GM12878 (cell line): Measurements from ENCODE around the gene RUFY3. TPM values are rescaled to one million over a fixed set of nuclear protein-coding genes. Genes with fewer than 3 reads are reported as not detected.

Source experiments
- ATAC-seq: fragments of 200-7000 bp; cut with Tn5 transposase; 3 replicates; pipeline ENCODE4 v1.9.1; 2020; ENCODE audit warnings: mild to moderate bottlenecking, moderate library complexity
- BruUV-seq: library from RNA; stranded (reverse); fragments of 400-500 nt; replicated peaks from 2 replicates; lab custom pipeline; 2021; lab: Mats Ljungman, UMichigan
- CTCF ChIA-PET: fragments of 300-600 bp; sonication (Branson Sonifier 250); formaldehyde crosslinking; extraction: SDS; loops from one replicate; lab custom pipeline; 2021; ENCODE audit warnings: inconsistent platforms; lab: Yijun Ruan, JAX
- POLR2A ChIA-PET: fragments of 350-600 bp; formaldehyde crosslinking; extraction: SDS; loops from one replicate; lab custom pipeline; 2021; ENCODE audit warnings: inconsistent platforms; lab: Charles Lee
- RAD21 ChIA-PET: fragments of 300-600 bp; sonication (Branson Sonifier 250); formaldehyde crosslinking; loops from one replicate; lab custom pipeline; 2023; ENCODE audit warnings: antibody characterized with exemption; ENCODE audit not compliant: unreplicated experiment; lab: Charles Lee
- SMC1A ChIA-PET: fragments of 300-600 bp; sonication (Branson Sonifier 250); formaldehyde crosslinking; loops from one replicate; lab custom pipeline; 2023; ENCODE audit not compliant: unreplicated experiment, uncharacterized antibody; lab: Charles Lee
- DNase-seq: peaks from one replicate; pipeline ENCODE4 v3.0.0-alpha.2; 2011; ENCODE audit warnings: low read depth, low spot score
- FAIRE-seq: peaks from 3 replicates; lab custom pipeline; 2011; peaks lifted over from hg19 to GRCh38; lab: Jason Lieb, UNC
- H2AFZ ChIP-seq: 2 replicates; pipeline ENCODE4 v1.6.0; 2011; ENCODE audit warnings: low read depth, low read length, control low read depth; ENCODE audit not compliant: control insufficient read depth
- H3K27ac ChIP-seq: 2 replicates; pipeline ENCODE4 v1.5.1; 2011; ENCODE audit warnings: control low read depth; ENCODE audit not compliant: control insufficient read depth, insufficient read depth
- H3K27me3 ChIP-seq, 2 experiments: replicated peaks in 1 of 2; 2 replicates each; pipeline versions ENCODE4 v1.6.0 to v1.6.1; 2011; ENCODE audit warnings: low read length in 1 of 2; ENCODE audit not compliant: control insufficient read depth in 2 of 2, insufficient read depth in 2 of 2
- H3K36me3 ChIP-seq, 2 experiments: 2 replicates each; pipeline ENCODE4 v1.5.1; 2011; ENCODE audit warnings: low read length in 1 of 2; ENCODE audit not compliant: control insufficient read depth in 2 of 2, insufficient read depth in 2 of 2
- H3K4me1 ChIP-seq: 2 replicates; pipeline ENCODE4 v1.6.1; 2011; ENCODE audit warnings: mild to moderate bottlenecking, low read length, moderate library complexity, mixed read lengths; ENCODE audit not compliant: control insufficient read depth, insufficient read depth
- H3K4me2 ChIP-seq: 2 replicates; pipeline ENCODE4 v1.6.0; 2011; ENCODE audit warnings: control low read depth; ENCODE audit not compliant: control insufficient read depth, insufficient read depth
- H3K4me3 ChIP-seq: fragments of 200-600 bp; sonication (generic); 2 replicates; pipeline ENCODE4 v1.5.1; 2016
- H3K79me2 ChIP-seq: 2 replicates; pipeline ENCODE4 v1.6.0; 2011; ENCODE audit warnings: low read length; ENCODE audit not compliant: control insufficient read depth, insufficient read depth
- H3K9ac ChIP-seq: 2 replicates; pipeline ENCODE4 v1.8.0; 2011; ENCODE audit warnings: low read length, control low read depth, mixed read lengths; ENCODE audit not compliant: control insufficient read depth, insufficient read depth
- H3K9me3 ChIP-seq: replicated peaks from 3 replicates; pipeline ENCODE4 v1.5.1; 2011; ENCODE audit warnings: mild to moderate bottlenecking, low read length; ENCODE audit not compliant: control insufficient read depth, insufficient read depth
- H4K20me1 ChIP-seq: 2 replicates; pipeline ENCODE4 v1.6.0; 2011; ENCODE audit not compliant: control insufficient read depth, insufficient read depth
- ATF2 ChIP-seq: IDR thresholded peaks from 2 replicates; pipeline ENCODE4 v1.6.1; 2012; ENCODE audit warnings: low read length, inconsistent platforms
- CBFB ChIP-seq: IDR thresholded peaks from 2 replicates; pipeline ENCODE4 v1.6.1; 2016; ENCODE audit warnings: antibody characterized with exemption, low read depth
- E2F4 ChIP-seq: IDR thresholded peaks from 2 replicates; pipeline ENCODE4 v1.6.1; 2012; ENCODE audit warnings: low read depth, low read length, improper control_type of control experiment
- NKRF ChIP-seq: fragments of 450-650 bp; conservative IDR thresholded peaks from 2 replicates; pipeline ENCODE4 v1.6.1; 2017; ENCODE audit warnings: mild to moderate bottlenecking, moderate library complexity
- PAX5 ChIP-seq: IDR thresholded peaks from 2 replicates; pipeline ENCODE4 v1.6.1; 2011; ENCODE audit warnings: low read depth, low read length, borderline replicate concordance
- SMAD1 ChIP-seq: fragments of 450-650 bp; IDR thresholded peaks from 2 replicates; pipeline ENCODE4 v1.6.1; 2018; ENCODE audit warnings: mild to moderate bottlenecking, low read depth; ENCODE audit not compliant: partially characterized antibody
- SRF ChIP-seq, 2 experiments: IDR thresholded peaks; 2 replicates each; pipeline ENCODE4 v1.6.1; 2011; ENCODE audit warnings: low read depth in 2 of 2, low read length in 2 of 2, mild to moderate bottlenecking in 1 of 2, moderate library complexity in 1 of 2
- ZNF592 ChIP-seq: fragments of 450-650 bp; IDR thresholded peaks from 2 replicates; pipeline ENCODE4 v1.6.1; 2017; ENCODE audit warnings: mild to moderate bottlenecking, moderate library complexity
- WGBS: methylation state at CpG from one replicate; pipeline ENCODE4 v1.1.6; 2016; ENCODE audit warnings: low lambda C conversion rate; ENCODE audit not compliant: insufficient replicate concordance, insufficient coverage; ENCODE audit errors: missing lambda C conversion rate; 5-methylcytosine and 5-hydroxymethylcytosine counted together
- in situ Hi-C: fragments of 300-500 bp; cut with MboI; formaldehyde crosslinking; loops from 9 replicates; pipeline ENCODE4 v1.14.3; 2018; ENCODE audit warnings: mixed read lengths
- intact Hi-C: fragments of 100-400 bp; cut with micrococcal nuclease; formaldehyde crosslinking; loops from one replicate; pipeline ENCODE4 v1.14.2; 2022; ENCODE audit not compliant: unreplicated experiment
- polyA plus RNA-seq, 11 experiments: library from polyadenylated mRNA; depleted of rRNA in 4 of 11; unstranded in 6 of 11; stranded (reverse) in 5 of 11; fragments of >200 nt; fragmentation: Nextera tagmentation in 4 of 11; fragmentation: Illumina TruSeq in 1 of 11; extraction: Ambion mirVana in 4 of 11; extraction: Trizol in 1 of 11; gene quantifications; 1 replicate in 1 of 11; 2 replicates in 10 of 11; pipeline versions ENCODE4 v1.2.1 to v1.2.3, GENCODE V29; 2011 to 2016; ENCODE audit warnings: inconsistent platforms in 2 of 11, missing spikeins in 2 of 11, low read depth in 1 of 11
- total RNA-seq, 4 experiments: library from RNA; depleted of rRNA in 3 of 4; stranded (reverse); fragments of >200 nt in 3 of 4; fragmentation: Illumina TruSeq in 1 of 4; extraction: Trizol in 1 of 4; gene quantifications; 2 replicates each; pipeline versions ENCODE4 v1.2.1 to v1.2.3, GENCODE V29; 2013 to 2021

RUFY3 gene
- total and polyA plus RNA-seq, 10 of the 15 experiments (the other 5 are each of a cell fraction or from before 2014, with no cell fraction given) = 5.1 to 28.3 (median 13.1) TPM

- no peak for TF ChIP-seq ZNF592
- TF ChIP-seq SMAD1 = no peak
These were observed 43.6 kb downstream of the RUFY3 start (continued) for GRCh38 chr4:70765368-70765767.

- Histone ChIP-seq H3K27me3 (no peaks in the 10 kb centered on the region), H4K20me1 (no peaks in the 10 kb centered on the region), H3K4me2 (no peak overlapping the region), H3K36me3 (no peaks in the 10 kb centered on the region), H3K9ac (no peak overlapping the region), H3K27ac (no peak overlapping the region), H3K4me3 (no peak overlapping the region), H3K9me3 (no peaks in the 10 kb centered on the region), H3K4me1 (peaks cover 4% of the 10 kb centered on the region), H2AFZ (no peak overlapping the region), H3K79me2 (no peaks in the 10 kb centered on the region)
- ATAC-seq (no peak), DNase-seq (no peak), FAIRE-seq (no peak)
- no TSS peak for BruUV-seq
- RAD21 ChIA-PET = no interaction called here
- POLR2A ChIA-PET = interaction anchor here (1.0 kb wide), 1 partner anchor 9 kb away, joined by 3 read pairs; no protein-coding TSS in a partner anchor
- 87% methylated on average over 3 of the region's 3 CpGs for WGBS
- CTCF ChIA-PET = no interaction called here
- intact Hi-C loops (no loop called here), in situ Hi-C loops (no loop called here)
- SMC1A ChIA-PET = no interaction called here
- TF ChIP-seq NKRF (no peak), SRF (IDR thresholded peaks at IDR 0.05; ENCODE audit: low read depth in 2 of 2, low read length in 2 of 2) (no peak), ATF2 (no peak), CBFB (no peak), PAX5 (no peak), E2F4 (no peak)
- TF ChIP-seq, all 136 proteins: peak for 0
These were observed 46.7 kb downstream of the RUFY3 start for GRCh38 chr4:70768301-70768948.
